CD4-positive, alpha-beta T cell treated with Interleukin-15 for 1 hour (primary cell): ENCODE data around the gene INHBA.
A peak's percentile ranks its signal among the peaks of the same experiment; 100 is the strongest.

Source experiments
- DNase-seq: peaks from one replicate; pipeline ENCODE4 v3.0.0-alpha.2; 2020

The INHBA gene

DNA sequence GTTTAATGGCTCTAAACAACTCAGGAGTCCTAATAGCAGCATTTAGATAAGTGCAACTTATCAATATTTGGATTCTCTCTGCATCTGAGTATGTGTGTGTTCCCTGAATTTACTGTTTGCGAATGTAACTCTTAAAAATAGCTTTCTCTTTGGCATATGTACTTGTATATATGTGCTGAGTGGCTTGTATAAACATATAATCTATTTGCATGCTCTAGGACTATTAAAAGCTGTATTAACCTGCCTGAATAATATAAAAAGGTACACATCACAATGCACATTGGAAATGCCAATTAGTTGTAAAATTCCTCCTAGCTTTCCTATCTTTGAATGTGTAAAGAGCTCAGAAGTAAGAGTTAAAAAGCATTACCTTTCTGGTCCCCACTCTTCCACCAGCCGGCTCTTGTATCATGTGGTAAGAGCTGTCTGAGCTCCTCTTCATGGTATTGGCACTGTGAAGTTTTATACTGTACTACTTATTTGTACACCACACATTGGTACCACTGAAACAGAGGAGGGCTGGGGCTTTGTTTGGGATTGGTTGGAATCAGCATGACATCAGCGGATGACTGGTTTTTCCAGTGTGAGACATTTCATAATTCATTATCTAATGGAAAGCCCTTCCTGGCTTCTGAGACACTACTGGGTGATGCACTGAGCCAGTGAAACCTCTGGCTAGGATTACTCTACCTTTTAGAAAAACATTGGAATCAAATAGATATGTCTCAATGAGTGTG is at the start of gene INHBA:
Gene INHBA, minus strand, starts transcription at position 456 of the 737 bp plus-strand sequence. CDS start 2,716 bp downstream, outside the sequence.
- DNase-seq = no peak

GRCh38 chr7:41752615-41753014 is 49.7 kb upstream of the INHBA start:
- no peak for DNase-seq

DNA sequence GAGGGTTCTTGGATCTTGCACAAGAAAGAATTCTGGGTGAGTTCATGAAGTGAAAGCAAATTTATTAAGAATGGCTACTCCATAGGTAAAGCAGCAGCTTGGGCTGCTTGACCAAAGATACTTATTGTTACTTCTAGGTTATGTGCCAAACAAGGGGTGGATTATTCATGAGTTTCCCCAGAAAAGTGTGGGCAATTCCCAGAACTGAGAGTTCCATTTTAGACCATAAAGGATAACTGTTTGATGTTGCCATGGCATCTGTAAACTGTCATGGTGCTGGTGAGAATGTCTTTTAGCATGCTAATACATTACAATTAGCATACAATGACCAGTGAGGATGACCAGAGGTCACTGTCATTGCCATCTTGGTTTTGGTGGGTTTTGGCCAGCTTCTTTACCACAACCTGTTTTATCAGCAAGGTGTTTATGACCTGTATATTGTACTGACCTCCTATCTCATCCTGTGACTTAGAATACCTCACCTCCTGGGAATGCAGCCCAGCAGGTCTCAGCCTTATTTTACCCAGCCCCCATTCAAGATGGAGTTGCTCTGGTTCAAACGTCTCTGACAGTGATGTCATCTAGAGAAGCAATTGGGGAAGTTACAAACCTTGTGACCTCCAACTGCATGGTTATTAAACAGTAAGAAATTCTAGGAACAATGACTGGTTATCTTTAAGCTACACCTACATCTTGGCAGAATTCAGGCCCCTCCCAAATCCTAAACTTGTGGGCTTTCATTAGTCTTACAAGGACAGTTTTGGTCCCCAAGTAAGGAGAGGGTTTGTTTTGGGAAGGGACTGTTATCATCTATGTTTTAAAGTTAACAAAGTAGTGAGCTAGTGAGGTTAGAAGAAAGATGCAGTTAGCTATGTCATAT is 48.0 kb upstream of the INHBA start:
- no peak for DNase-seq

- DNase-seq = no peak
Observed at GRCh38 chr7:41747961-41748360, 45.1 kb upstream of the INHBA start.

- DNase-seq = no peak
Observed at GRCh38 chr7:41745451-41745850, 42.6 kb upstream of the INHBA start.

- no peak for DNase-seq
Observed at GRCh38 chr7:41744161-41744560, 41.3 kb upstream of the INHBA start.

DNA sequence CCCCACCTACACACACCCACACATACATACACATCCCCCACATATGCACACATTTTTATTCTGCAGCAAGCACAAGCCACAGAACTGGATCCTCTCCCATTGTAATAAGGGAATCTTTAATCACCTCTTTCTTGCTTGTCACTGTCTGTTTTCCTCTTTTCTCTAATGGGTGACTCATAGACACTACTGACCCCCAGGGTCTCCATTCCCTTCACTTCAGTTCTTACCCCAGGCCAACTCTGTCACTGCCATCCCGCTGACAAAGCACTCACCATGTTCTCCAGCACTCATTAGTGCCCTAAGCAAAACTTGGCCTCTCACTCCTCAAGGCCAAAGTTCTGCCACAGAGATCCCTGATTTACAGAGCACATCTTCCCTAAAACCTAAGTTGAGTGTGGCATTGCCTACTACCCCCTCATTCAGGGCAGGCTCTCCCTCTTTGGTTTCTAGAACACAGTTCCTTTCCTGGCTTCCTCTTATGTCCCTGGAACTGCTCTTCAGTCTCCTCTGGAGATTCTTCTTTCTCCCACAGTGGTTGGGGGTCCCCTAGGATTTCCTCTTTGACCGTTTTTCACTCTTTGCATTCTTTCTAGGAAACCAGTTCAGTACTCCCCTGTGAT is 39.6 kb upstream of the INHBA start:
- no peak for DNase-seq

GRCh38 chr7:41738806-41739205 is 35.9 kb upstream of the INHBA start:
- no peak for DNase-seq

GRCh38 chr7:41738336-41738735 is 35.4 kb upstream of the INHBA start:
- no peak for DNase-seq

GRCh38 chr7:41735206-41735605 is 32.3 kb upstream of the INHBA start:
- no peak for DNase-seq

- DNase-seq = peak; percentile 20
Observed at GRCh38 chr7:41732843-41733306, 30.0 kb upstream of the INHBA start.

- no peak for DNase-seq
Observed at GRCh38 chr7:41732436-41732785, 29.5 kb upstream of the INHBA start.

GRCh38 chr7:41731493-41732435 is 28.9 kb upstream of the INHBA start:
- no peak for DNase-seq

DNA sequence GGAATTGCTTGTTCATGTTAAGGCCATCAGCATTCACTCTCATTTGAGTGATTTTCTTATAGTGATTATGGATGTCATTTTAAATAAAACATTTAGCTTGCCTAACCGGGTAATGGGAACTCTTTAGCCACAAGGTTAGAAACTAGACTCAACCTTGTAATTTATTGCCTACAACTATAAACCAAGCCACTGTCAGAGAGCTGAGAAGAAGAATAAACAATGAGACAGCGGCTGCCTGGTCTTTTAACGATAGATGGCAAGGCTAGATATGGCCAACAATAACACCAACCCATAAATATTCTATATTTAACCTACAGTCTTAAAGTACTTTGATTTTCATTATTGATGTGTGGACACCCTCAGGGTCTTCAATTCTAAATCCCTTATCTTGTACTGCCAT is 27.8 kb upstream of the INHBA start:
- DNase-seq = no peak

- no peak for DNase-seq
Observed at GRCh38 chr7:41730161-41730560, 27.3 kb upstream of the INHBA start.

- DNase-seq = no peak
Observed at GRCh38 chr7:41729059-41729458, 26.2 kb upstream of the INHBA start.

DNA sequence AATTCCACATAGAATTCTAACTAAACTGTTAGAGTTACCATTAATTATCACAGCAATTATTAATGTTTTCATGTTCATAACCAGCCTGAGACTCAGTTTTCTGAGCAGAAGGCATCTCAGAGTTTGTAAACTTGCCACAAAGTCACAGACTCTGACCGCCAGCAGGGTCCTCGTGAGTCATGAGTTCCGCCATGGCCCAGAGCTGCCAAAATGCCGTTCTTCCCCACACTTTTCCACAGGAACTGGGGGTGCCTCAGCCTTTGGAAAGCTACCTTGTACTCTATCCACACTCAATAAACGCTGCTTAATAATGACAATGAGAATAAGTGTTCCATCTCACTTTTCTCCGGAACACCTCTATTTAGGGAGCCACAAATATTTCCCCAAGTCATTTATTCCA is 22.1 kb upstream of the INHBA start:
- DNase-seq = no peak

GRCh38 chr7:41720886-41721285 is 18.0 kb upstream of the INHBA start:
- DNase-seq = no peak

DNA sequence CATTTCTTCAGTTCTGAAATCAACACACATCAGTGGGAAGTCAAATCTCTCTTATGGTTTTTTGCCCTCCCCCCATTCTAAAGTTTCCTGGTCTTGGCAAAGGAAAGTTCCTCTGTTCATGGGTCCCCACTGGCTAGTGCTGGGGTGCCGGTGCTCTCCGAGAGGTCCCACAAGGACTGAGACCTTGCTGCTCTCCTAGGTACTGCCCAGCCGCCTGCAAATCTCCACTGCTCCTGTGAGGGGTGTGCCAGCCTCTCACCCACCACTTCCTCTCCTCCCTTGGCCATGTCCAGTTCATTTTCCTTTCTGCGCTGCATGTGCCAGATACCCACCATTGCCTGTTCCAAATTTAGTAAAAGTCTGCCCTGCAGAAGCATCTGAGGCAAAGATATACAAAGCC is 17.2 kb upstream of the INHBA start:
- DNase-seq = no peak

DNA sequence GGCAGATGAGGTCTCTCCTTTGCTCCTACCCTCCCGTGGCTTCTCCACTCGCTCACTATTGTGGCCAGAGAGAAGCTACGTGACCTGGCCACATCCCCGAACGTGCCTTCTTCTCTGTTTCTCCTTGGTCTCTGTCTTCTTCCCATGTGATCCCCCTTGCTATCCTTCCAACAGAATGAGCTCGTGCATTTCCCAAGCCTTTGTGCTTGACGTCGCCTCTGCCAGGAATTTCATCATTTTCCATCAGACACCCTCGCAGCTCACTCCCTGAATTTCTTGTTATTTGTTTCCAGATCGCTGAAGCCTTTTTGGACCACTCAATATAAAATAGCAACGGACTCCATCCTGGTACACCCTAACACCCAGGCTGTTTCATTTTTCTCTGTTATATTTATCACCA is 13.8 kb upstream of the INHBA start:
- DNase-seq = no peak

- no peak for DNase-seq
Observed at GRCh38 chr7:41715000-41715399, 12.1 kb upstream of the INHBA start.

GRCh38 chr7:41711283-41712064 is 8.6 kb upstream of the INHBA start:
- no peak for DNase-seq
